ENCODE data around the gene PLA2G3. TPM values are rescaled to one million over a fixed set of nuclear protein-coding genes. Genes with fewer than 3 reads are reported as not detected.

PLA2G3 gene
- total RNA-seq, 1 experiment from 2014 or later = 8.2 TPM

- no peak for TF ChIP-seq CTCF (conservative IDR thresholded peaks at IDR 0.05)
- H3K23me2 ChIP-seq (ENCODE audit: insufficient read length, low read depth, low read length, poor library complexity, severe bottlenecking) = peaks cover 11% of the 10 kb centered on the region
- H3K4ac ChIP-seq (ENCODE audit: low read depth, low read length) = no peak overlapping the region
- no peak overlapping the region for H2BK5ac ChIP-seq (ENCODE audit: insufficient read length, low read length)
- H3K9me3 ChIP-seq (ENCODE audit: control insufficient read depth, low read depth, low read length) = no peaks in the 10 kb centered on the region
- peaks cover 7% of the 10 kb centered on the region; the same call in 1 of the 2 replicates for H3K4me1 ChIP-seq (ENCODE audit: insufficient read depth, low read length)
- peak; percentile 19 for DNase-seq
- H3K79me1 ChIP-seq (ENCODE audit: insufficient read depth, low read depth, low read length, poor library complexity, severe bottlenecking) = peaks cover 9% of the 10 kb centered on the region
- H3K23ac ChIP-seq (ENCODE audit: insufficient read length, low read depth, low read length) = no peak overlapping the region
- H3K4me1 Mint-ChIP-seq = peaks cover 15 to 20% of the 10 kb centered on the region in 2 experiments
- H3K4me2 ChIP-seq (ENCODE audit: insufficient read depth, insufficient read length, low read length) = peak overlapping the region; percentile 89
- H4K8ac ChIP-seq (replicated peaks; ENCODE audit: insufficient read length, low read depth, low read length) = no peak overlapping the region
- peaks cover 10% of the 10 kb centered on the region; the same call in 1 of the 2 replicates for H3K79me2 ChIP-seq (ENCODE audit: insufficient read depth, low read length)
- no peak overlapping the region for H3K27ac ChIP-seq (ENCODE audit: insufficient read length, low read depth, low read length)
- H3K27me3 Mint-ChIP-seq (ENCODE audit: low read depth) = no peaks in the 10 kb centered on the region; the same call in 1 of the 2 replicates
- H2BK15ac ChIP-seq (ENCODE audit: low read depth, low read length) = no peak overlapping the region
- no peak overlapping the region for H3T11ph ChIP-seq (ENCODE audit: low read length)
- no peaks in the 10 kb centered on the region for H3K9me3 Mint-ChIP-seq
- H2BK120ac ChIP-seq (ENCODE audit: low read depth, low read length, poor library complexity, severe bottlenecking) = no peak overlapping the region
- no peak overlapping the region for H2AFZ ChIP-seq (ENCODE audit: low read length)
- no peak overlapping the region for H4K91ac ChIP-seq (ENCODE audit: insufficient read length, low read depth, low read length)
- peak overlapping the region in 1 of 2 experiments; percentile 98; a peak in 2 of 5 replicates for H3K4me3 Mint-ChIP-seq
- no peak overlapping the region for H3K18ac ChIP-seq (ENCODE audit: insufficient read length, low read depth, low read length)
- H2BK20ac ChIP-seq (ENCODE audit: low read depth, low read length, poor library complexity, severe bottlenecking) = no peak overlapping the region
- H3K56ac ChIP-seq (ENCODE audit: insufficient read length, low read depth, low read length) = no peak overlapping the region
- no peak overlapping the region for H3K14ac ChIP-seq (ENCODE audit: insufficient read depth, low read length)
- no peaks in the 10 kb centered on the region for H3K27me3 ChIP-seq (ENCODE audit: insufficient read depth, low read length)
- peaks cover 26 to 31% (median 26%) of the 10 kb centered on the region in 3 experiments; a peak in 6 of 7 replicates for H3K36me3 Mint-ChIP-seq (ENCODE audit: insufficient read depth in 1 of 3, low read depth in 3 of 3)
- no peak overlapping the region; a peak in 1 of 7 replicates for H3K27ac Mint-ChIP-seq
- no peak overlapping the region for H2BK12ac ChIP-seq (ENCODE audit: insufficient read length, low read depth, low read length)
- H2AK5ac ChIP-seq (ENCODE audit: insufficient read length, low read length) = no peak overlapping the region
- H3K9ac ChIP-seq (ENCODE audit: extremely low read depth, insufficient read length, low read length) = no peak overlapping the region
- H4K5ac ChIP-seq (ENCODE audit: insufficient read length, low read depth, low read length) = no peak overlapping the region
- no CpG with 5 or more reads among the region's 10 CpGs for WGBS (ENCODE audit: extremely low coverage, insufficient read length, low lambda C conversion rate)
- no peaks in the 10 kb centered on the region for H4K20me1 ChIP-seq (ENCODE audit: control insufficient read depth, insufficient read depth, insufficient read length)
Observed at GRCh38 chr22:31138126-31138525, 2.2 kb downstream of the PLA2G3 start.
